ENCODE data around the gene SMOC2. TPM values are rescaled to one million over a fixed set of nuclear protein-coding genes. Genes with fewer than 3 reads are reported as not detected.

Gene SMOC2
- total and polyA plus RNA-seq, 2 of the 4 experiments (the other 2 are of a cell fraction), result not detected

DNA sequence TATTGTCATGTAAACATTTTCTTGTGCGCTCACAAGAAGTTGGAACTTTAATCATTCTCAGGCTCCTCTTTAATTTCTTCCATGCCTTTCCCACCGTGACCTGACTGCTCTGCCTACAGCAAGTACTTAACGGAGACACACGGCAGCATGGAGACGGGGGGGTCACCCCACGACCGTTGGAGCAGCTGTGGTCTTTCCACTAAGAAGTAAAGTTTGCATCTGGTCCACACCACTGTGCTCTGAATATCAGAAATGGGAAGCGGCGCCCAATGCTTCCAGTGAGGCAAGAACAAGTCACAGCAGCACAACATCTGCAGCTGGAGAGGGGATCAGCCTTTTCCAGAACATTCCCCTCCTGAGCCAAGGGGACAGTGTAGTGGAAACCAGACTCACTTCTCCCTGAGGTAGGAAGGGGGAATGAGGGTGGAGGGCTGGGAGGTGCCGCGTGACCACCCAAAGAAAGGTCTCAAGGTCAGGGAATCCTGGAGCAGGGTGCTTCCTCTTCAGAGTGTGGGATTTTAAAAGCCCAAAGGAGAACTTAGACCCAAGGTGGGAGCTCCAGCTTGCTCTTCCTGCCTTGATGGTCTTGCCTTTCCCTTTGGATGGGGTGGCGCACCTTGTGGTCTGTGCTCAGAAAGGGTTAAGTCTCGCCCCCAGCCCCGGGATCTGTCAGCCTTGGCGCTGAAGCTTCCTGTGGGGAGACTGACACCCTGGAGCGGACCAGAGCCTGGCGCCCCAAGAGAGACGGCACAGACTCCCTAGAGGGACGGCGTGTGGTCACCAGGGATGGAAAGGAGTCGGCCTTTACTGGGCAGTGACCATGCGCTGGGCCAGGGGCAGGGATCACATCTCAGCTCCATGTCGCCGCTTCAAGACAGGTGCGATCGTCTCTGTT lies 25.6 kb upstream of the SMOC2 start:
- no peak overlapping the region for H3K4me2 ChIP-seq (ENCODE audit: low read depth, low read length)

More for the DNA sequence above, 25.6 kb upstream of the SMOC2 start:
- no peak overlapping the region for H2BK5ac ChIP-seq (ENCODE audit: low read depth, low read length, poor library complexity, severe bottlenecking)
- no peak overlapping the region for H3K18ac ChIP-seq (ENCODE audit: low read depth, low read length)
- H3K4ac ChIP-seq (ENCODE audit: low read depth, low read length), result no peak overlapping the region
- 60% methylated on average over 17 of the region's 26 CpGs; no CpG with 5 or more reads in 1 of the 2 experiments for WGBS, 2 experiments (ENCODE audit: extremely low coverage in 2 of 2, insufficient read length in 1 of 2)
- H3K9me1 ChIP-seq (ENCODE audit: insufficient read depth, low read length), result no peaks in the 10 kb centered on the region
- no peak overlapping the region for H4K8ac ChIP-seq (ENCODE audit: low read depth in 2 of 2, low read length in 2 of 2)
- H2AFZ ChIP-seq (replicated peaks; ENCODE audit: low read length, poor library complexity), result no peak overlapping the region
- no peak for DNase-seq
- H3K9me3 ChIP-seq (ENCODE audit: control insufficient read depth, insufficient read depth, low read length), result peaks cover 63% of the 10 kb centered on the region
- H2AK5ac ChIP-seq (ENCODE audit: low read depth, low read length), result no peak overlapping the region
- no peaks in the 10 kb centered on the region for H3K27me3 ChIP-seq (ENCODE audit: control insufficient read depth, insufficient read depth, low read length)
- H3K14ac ChIP-seq (replicated peaks; ENCODE audit: low read depth, low read length), result no peak overlapping the region
- no peak overlapping the region for H3K9ac ChIP-seq (ENCODE audit: low read depth, low read length)
- ATAC-seq (ENCODE audit: low read depth), result no peak
- dilution Hi-C loops (cut with HindIII; ENCODE audit: low sequenced_read_pairs, unreplicated experiment), result no loop called here
- ChIA-PET CTCF (no interaction called here), POLR2A (ENCODE audit: unreplicated experiment) (no interaction called here)
- no peak overlapping the region for H2BK120ac ChIP-seq (ENCODE audit: low read depth, low read length)
- no peak overlapping the region for H4K91ac ChIP-seq (ENCODE audit: insufficient read depth, low read depth, low read length)
- no peaks in the 10 kb centered on the region for H3K36me3 ChIP-seq (ENCODE audit: control insufficient read depth, insufficient read depth, low read length)
- BruUV-seq (replicated peaks), result no TSS peak
- in situ Hi-C loops (cut with MboI; ENCODE audit: low sequenced_read_pairs), result no loop called here
- H4K5ac ChIP-seq (ENCODE audit: low read depth, low read length), result no peak overlapping the region
- no peaks in the 10 kb centered on the region for H3K79me1 ChIP-seq (ENCODE audit: low read depth in 1 of 2, low read length in 2 of 2)
- H2BK20ac ChIP-seq (ENCODE audit: low read depth, low read length), result no peak overlapping the region
- H3K4me3 ChIP-seq (ENCODE audit: insufficient read depth, low read depth, low read length), result no peak overlapping the region
- no peak overlapping the region for H3K23ac ChIP-seq (ENCODE audit: low read depth, low read length)
- no peak overlapping the region for H3K56ac ChIP-seq (ENCODE audit: extremely low read depth, insufficient read depth, low read length)
- TF ChIP-seq MXI1 (IDR thresholded peaks at IDR 0.05; ENCODE audit: borderline replicate concordance, low read depth, low read length), result no peak
- TF ChIP-seq CHD1 (IDR thresholded peaks at IDR 0.05; ENCODE audit: low read depth, low read length), result no peak
- TF ChIP-seq RAD21 (IDR thresholded peaks at IDR 0.05; ENCODE audit: low read length), result no peak
- TF ChIP-seq, protein P1, sequence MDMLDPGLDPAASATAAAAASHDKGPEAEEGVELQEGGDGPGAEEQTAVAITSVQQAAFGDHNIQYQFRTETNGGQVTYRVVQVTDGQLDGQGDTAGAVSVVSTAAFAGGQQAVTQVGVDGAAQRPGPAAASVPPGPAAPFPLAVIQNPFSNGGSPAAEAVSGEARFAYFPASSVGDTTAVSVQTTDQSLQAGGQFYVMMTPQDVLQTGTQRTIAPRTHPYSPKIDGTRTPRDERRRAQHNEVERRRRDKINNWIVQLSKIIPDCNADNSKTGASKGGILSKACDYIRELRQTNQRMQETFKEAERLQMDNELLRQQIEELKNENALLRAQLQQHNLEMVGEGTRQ (IDR thresholded peaks at IDR 0.05; ENCODE audit: low read depth, low read length), result no peak
- TF ChIP-seq, protein P2, sequence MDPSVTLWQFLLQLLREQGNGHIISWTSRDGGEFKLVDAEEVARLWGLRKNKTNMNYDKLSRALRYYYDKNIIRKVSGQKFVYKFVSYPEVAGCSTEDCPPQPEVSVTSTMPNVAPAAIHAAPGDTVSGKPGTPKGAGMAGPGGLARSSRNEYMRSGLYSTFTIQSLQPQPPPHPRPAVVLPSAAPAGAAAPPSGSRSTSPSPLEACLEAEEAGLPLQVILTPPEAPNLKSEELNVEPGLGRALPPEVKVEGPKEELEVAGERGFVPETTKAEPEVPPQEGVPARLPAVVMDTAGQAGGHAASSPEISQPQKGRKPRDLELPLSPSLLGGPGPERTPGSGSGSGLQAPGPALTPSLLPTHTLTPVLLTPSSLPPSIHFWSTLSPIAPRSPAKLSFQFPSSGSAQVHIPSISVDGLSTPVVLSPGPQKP (IDR thresholded peaks at IDR 0.05; ENCODE audit: borderline replicate concordance, low read depth, low read length), result no peak
- no peak for TF ChIP-seq BHLHE40 (IDR thresholded peaks at IDR 0.05; ENCODE audit: low read depth, low read length)
- TF ChIP-seq FOS (IDR thresholded peaks at IDR 0.05; ENCODE audit: low read depth, low read length), result no peak
- TF ChIP-seq MAZ (IDR thresholded peaks at IDR 0.05; ENCODE audit: borderline replicate concordance, low read depth, low read length), result no peak
- intact Hi-C loops (cut with micrococcal nuclease), result no loop called here
- no peaks in the 10 kb centered on the region for H3K4me1 ChIP-seq (ENCODE audit: control insufficient read depth, insufficient read depth, low read length)
- H4K20me1 ChIP-seq (ENCODE audit: insufficient read depth, low read length), result no peaks in the 10 kb centered on the region
- H2BK15ac ChIP-seq (ENCODE audit: low read depth, low read length), result no peak overlapping the region
- H3K27ac ChIP-seq (ENCODE audit: insufficient read depth, low read length), result no peak overlapping the region
- H2AK9ac ChIP-seq (replicated peaks; ENCODE audit: low read depth, low read length, poor library complexity), result no peak overlapping the region

Measured in IMR-90 (cell line).